NCI-H2081 treated with DMSO at 0.1 percent for 48 hours (cell line): ENCODE measurements around the gene ANKS1A.

Experiments used
- DNase-seq: peaks from one replicate; lab custom pipeline; 2025; lab: John Stamatoyannopoulos, UW

ANKS1A gene

GRCh38 chr6:35041086-35041861 is 152.2 kb downstream of the ANKS1A start:
- no peak for DNase-seq

GRCh38 chr6:35042031-35042815 is 153.2 kb downstream of the ANKS1A start:
- DNase-seq = no peak

GRCh38 chr6:35043381-35044130 is 154.5 kb downstream of the ANKS1A start:
- DNase-seq = no peak

GRCh38 chr6:35044145-35044745 is 155.2 kb downstream of the ANKS1A start:
- DNase-seq = peak; percentile 64

GRCh38 chr6:35044761-35045421 is 155.8 kb downstream of the ANKS1A start:
- DNase-seq = no peak

GRCh38 chr6:35046103-35046502 is 157.0 kb downstream of the ANKS1A start:
- no peak for DNase-seq

- DNase-seq = no peak
Measured at GRCh38 chr6:35046862-35047261, 157.8 kb downstream of the ANKS1A start.

- no peak for DNase-seq
Measured at GRCh38 chr6:35047265-35048011, 158.4 kb downstream of the ANKS1A start.

- DNase-seq = no peak
Measured at GRCh38 chr6:35048031-35048613, 159.1 kb downstream of the ANKS1A start.

- no peak for DNase-seq
Measured at GRCh38 chr6:35048631-35049083, 159.6 kb downstream of the ANKS1A start.

GRCh38 chr6:35049156-35049735 is 160.2 kb downstream of the ANKS1A start:
- no peak for DNase-seq

GRCh38 chr6:35049900-35050756 is 161.1 kb downstream of the ANKS1A start:
- no peak for DNase-seq

- DNase-seq = no peak
Measured at GRCh38 chr6:35050757-35051330, 161.8 kb downstream of the ANKS1A start.

- DNase-seq = peak; percentile 41
Measured at GRCh38 chr6:35051396-35051795, 162.3 kb downstream of the ANKS1A start.

GRCh38 chr6:35051997-35052583 is 163.0 kb downstream of the ANKS1A start:
- DNase-seq = no peak

GRCh38 chr6:35052694-35053565 is 163.9 kb downstream of the ANKS1A start:
- no peak for DNase-seq

- DNase-seq = no peak
Measured at GRCh38 chr6:35053701-35054100, 164.6 kb downstream of the ANKS1A start.
